NCI-H1694 treated with DMSO at 0.1 percent for 48 hours (cell line): ENCODE data around the gene PSMF1.
"Not testable (repeated sequence)": the region's sequence is repeated elsewhere in the genome, so short reads cannot be mapped to it uniquely, and the experiment has no call there.

Source experiments
- DNase-seq: peaks from one replicate; lab custom pipeline; 2025; lab: John Stamatoyannopoulos, UW

PSMF1 gene

DNA sequence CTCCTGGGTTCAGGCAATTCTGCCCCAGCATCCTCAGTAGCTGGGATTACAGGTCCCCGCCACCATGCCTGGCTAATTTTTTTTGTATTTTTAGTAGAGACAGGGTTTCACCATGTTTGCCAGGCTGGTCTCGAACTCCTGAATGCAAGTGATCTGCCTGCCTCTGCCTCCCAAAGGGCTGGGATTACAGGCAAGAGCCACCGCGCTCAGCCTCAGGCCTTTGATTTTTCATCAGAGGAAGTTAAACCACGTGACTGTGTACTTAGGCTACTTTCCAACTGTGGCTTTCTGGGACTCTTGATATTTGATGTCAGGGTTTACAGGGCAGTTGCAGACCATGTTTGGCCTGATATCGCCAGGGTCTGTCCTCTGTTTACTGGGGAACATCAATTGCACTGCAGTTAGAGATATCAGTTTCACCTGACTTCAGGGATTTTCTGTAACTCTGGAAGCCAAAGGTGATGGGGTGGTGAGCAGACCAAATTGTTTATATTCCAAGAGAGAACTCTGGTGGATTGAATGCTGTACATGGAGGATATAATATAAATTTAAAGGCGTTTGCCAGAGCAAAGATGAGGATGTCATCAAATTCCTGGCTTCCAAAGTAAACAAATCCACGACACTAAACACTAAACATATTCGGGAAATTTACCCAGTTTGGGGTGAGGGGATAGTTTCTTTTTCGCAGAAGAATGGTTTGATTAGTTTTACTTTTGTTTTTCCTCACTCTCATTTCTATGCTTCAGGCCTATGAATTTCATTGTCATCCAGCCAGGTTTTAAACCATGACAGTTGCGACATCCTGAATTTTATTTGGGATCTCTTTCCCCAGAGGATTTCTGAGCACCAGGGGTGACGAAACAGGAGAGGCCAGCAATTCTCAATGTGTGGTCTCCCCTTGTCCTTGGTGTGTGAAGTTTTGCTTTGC lies 4.2 kb downstream of the PSMF1 start:
- no peak for DNase-seq

DNA sequence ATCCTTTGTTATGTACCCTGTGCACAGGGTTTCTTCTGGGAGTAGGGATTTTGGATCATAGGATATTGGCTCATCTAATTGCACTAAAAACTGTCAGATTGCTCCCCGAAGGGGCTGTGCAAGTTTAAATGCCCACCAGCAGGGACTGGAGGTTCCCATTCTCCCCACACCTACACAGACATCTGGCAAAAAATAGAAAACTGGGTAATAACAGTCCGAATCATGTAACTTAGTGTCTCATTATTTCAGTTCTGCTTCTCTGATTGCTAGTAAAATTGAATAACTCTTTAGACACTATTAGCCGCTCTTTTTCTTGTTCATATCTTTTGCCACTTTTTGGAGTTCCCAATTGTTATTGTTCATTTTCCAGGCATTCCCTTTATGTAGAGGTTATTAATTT lies 5.3 kb downstream of the PSMF1 start:
- no peak for DNase-seq

DNA sequence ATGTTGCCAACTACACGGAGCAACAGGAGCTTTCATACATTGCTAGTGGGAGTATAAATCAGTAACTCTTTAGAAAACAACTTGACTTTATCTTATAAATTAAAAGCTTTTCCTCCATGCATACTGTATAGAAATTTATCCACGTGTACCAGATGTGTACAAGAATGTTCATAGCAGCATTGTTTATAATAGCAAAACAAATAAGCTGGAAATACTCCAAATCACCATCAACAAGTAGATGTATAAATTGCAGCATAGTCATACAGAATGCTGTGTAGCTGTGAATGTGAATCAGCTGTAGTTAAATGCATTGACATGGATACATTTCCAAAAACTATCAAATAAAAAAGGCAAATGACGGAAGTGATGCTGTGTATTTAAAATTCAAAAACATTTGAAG lies 6.0 kb downstream of the PSMF1 start:
- DNase-seq: no peak

DNA sequence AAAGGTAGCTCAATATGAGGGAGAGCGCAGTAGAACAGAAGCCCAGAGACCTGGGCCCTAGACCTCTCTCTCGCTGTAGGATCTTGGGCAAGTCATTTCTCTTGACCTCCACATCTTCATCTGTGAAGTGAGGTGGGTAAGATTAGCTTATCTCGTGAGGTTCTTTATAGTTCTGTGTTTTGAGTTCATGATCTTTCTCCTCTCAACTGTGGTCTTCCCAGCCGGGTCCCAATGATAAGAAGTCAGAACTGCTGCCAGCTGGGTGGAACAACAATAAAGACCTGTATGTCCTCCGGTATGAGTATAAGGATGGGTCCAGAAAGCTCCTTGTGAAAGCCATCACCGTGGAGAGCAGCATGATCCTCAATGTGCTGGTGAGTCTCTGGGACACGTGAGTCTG lies 6.9 kb downstream of the PSMF1 start:
- no peak for DNase-seq

DNA sequence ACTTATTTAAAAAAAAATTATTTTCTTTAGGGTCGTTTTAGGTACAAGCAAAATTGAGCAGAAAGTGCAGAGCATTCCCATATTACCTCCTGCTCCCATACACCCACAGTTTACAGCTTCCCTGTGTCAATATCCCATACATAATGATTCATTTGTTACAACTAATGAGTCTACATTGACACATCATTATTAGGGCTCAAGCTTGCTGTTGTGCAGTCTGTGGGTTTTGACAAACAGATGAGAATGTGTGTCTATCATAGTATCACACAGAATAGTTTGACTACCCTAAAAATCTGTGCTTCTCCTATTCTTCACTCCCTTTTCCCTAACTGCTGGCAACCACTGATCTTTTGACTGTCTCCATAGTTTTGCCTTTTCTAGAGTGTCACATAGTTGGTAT lies 9.4 kb downstream of the PSMF1 start:
- no peak for DNase-seq

DNA sequence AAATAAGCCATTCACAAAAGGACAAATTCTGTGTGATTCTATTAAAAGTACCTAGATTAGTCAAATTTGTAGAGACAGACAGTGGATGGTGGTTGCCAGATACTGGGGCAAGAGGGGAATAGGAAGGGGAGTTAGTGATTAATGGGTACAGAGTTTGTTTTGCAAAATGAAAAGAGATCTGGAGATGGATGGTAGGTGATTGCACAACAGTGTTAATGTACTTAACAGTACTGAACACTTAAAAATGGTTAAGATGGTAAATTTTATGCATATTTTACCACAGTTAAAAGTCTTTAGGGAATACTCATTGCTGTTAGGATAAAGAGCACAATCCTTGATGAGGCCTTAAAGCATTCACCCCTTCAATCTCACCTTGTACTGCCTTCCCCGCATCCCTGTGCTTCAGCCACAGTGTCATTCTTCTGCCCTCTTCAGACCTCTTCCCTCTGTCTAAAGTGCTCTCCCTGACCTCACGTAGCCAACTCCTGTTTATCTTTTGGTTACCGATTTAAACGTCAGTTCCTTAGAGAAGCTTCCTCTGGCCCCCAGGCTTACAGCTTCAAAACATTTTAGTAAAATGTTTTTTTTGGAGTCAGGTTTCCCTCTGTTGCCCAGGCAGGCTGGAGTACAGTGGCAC lies 11.8 kb downstream of the PSMF1 start:
- no peak for DNase-seq

DNA sequence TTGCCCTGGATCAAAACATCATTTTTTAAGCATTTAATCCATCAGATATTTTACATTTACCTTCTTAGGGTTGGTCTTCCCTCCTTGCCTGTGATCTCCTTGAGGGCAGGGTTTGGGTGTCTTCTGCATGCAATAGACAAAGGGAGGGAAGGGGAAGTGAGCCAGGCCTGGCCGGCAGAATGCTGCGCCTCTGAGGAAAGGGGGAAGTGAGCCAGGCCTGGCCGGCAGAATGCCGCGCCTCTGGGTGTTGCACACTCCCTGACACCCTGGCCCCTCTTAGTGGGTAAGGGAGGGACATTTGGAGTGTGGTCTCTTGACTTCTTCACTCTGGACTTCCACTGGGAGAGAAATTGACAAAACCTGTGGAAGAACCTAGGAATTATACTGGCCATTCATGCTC lies 12.4 kb downstream of the PSMF1 start:
- no peak for DNase-seq

DNA sequence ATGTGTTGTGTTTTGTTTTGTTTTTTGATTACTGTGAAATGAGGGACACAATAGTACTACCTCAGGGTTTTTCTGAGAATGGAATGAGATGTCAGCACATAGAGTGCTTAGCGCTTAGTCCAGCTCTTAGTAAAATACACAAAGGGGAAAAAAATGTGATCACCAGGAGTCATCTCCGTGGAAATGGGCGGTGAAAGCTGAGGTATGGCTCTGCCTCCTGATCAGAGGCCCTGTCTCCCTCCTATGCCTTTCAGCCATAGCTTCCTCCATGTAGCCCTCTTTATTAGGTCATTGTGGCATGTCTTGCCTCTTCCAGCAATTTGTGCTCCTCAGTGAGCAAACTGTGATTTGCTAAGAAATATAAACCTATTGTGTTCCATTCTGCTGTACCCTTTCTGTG lies 13.0 kb downstream of the PSMF1 start:
- DNase-seq: no peak

DNA sequence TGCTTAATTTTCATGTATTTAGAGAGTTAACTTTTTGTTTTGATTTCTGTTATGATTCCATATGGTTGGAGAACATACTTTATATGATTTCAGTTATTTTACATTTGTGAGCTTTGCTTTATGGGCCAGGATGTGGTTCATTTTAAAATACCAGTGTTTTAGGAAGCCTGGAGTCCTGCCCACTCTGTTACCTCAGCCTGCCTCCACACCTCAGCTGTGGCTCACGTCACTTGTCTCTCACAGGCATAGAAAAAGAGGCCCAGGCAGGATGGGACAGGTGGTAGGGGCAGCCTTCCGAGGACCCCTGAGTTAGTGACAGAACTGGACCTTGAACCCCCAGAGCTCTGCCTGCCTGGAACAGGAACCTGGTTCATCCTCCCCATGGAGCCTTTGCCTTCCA lies 16.0 kb downstream of the PSMF1 start:
- DNase-seq: no peak

DNA sequence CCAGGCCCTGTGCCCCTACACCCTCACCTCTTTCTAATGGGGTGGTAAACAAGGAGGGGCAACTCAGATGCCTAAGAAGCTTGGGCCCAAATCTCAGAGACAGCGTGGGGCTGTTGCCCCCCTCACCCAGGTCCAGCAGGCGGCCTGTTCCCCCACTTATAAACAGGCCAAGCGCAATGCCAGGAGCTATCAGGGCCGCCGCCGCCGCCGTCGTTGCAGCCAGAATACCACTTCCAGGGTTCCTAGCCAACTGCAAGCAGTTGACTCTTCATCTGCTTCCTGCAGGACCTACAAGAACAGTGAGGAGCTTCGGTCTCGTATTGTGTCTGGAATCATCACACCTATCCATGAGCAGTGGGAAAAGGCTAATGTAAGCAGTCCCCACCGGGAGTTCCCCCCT lies 16.4 kb downstream of the PSMF1 start:
- no peak for DNase-seq

DNA sequence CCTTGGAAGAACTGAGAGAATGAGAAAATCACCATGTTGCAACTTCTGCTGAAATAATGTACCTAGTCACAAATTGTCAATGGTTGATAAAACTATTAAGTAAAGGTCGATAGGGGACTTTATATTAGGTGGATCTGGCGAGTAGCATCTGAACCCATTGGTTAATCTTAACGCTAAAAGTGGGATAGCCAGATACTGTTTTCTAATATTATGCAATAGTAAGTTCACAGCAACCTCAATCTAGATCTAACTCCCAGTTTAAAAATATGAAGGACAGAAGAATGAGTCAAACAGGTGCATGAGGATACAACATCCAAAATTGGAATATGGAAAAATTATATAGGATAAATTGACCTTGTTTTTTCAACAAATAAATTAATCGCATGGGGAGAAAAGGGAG lies 18.8 kb downstream of the PSMF1 start:
- no peak for DNase-seq

DNA sequence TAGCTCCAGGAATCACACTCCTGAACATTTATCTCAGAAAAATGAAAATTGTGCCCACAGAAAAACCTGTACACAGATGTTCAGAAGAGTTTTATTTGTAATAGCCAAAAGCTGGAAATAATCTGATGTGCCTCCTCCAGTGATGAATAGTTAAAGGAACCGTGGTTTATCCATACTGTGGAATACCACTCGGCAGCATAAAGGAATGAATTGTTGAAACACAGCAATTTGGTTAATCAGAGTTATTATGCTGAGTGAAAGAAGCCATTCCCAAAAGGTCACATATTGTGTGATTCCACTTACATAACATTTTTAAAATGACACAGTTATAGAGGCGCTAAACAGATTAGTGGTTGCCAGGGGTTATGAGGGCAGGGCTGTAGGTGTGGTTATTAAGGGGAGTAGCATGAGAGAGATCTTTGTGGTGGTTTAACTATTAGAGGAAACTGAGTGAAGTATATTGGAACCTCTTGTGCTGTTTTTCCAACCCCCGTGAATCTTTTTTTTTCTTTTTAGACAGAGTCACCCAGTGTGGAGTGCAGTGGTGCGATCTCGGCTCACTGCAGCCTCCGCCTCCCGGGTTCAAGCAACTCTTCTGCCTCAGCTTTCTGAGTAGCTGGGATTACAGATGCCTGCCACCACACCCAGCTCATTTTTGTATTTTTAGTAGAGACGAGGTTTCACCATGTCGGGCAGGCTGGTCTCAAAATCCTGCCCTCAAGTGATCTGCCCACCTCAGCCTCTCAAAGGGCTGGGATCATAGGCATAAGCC lies 26.2 kb downstream of the PSMF1 start:
- DNase-seq: no peak

DNA sequence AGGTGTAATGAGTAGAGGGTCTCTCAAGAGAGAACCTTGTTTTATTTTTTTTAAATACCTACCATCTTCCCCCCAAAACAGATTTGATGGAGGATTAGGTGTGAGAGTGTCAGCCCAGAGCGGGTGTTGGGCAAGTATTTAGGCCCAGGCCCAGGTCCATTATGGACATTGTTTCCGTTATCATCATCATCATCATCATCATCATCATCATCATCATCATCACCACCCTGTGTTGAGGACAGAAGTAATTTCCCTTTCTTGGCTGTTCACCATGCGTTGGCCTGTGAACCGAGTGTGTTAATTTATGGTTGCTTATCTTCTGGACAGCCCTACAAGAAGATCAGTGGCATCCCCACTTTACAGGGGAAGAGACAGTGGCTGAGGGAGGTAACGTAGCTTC lies 28.6 kb downstream of the PSMF1 start:
- no peak for DNase-seq

DNA sequence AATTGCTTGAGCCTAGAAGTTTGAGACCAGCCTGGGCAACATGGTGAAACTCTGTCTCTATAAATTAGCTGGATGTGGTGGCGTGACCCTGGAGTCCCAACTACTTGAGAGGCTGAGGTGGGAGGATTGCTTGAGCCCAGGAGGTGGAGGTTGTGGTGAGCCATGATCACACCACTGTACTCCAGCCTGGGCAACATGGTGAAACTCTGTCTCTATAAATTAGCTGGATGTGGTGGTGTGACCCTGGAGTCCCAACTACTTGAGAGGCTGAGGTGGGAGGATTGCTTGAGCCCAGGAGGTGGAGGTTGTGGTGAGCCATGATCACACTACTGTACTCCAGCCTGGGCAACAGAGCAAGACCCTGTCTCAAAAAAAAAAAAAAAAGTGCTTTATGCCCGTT lies 31.4 kb downstream of the PSMF1 start:
- DNase-seq: not testable (repeated sequence)

DNA sequence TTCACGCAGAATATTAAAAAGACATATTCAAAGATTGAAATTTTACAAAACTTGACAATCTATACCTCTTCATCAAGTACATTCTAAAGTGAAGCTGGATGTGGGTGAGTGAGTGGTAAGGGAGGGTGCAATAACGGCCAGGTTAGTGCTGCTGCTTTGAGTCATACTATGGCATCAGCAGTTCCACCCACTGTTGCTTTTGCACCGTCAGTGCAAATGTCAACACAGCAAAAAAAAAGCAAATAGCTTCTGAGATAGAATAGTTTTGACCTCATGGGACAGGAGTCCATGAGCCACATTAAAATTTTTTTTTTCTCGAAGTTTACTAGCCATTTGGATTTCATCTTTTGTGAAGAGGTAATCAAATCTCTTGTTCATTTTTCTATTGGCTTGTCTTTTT lies 31.8 kb downstream of the PSMF1 start:
- no peak for DNase-seq

DNA sequence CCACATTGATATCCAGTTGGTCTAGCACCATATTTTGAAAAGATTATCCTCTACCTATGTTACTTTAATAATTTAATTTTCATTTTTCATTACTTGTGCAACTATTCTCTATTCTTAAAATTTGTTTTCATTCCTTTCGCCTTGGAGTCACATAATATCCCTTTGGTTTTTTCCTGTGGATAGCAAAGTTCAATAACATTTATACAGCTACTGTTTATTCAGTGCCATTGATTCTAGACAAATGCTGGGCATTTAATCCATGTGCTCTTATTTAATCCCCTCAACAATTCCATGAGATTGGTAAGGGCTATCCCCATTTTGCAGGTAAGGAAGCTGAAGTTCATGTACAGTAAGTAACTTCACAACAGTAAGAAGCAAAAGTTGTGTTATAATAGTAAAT lies 32.6 kb downstream of the PSMF1 start:
- no peak for DNase-seq

DNA sequence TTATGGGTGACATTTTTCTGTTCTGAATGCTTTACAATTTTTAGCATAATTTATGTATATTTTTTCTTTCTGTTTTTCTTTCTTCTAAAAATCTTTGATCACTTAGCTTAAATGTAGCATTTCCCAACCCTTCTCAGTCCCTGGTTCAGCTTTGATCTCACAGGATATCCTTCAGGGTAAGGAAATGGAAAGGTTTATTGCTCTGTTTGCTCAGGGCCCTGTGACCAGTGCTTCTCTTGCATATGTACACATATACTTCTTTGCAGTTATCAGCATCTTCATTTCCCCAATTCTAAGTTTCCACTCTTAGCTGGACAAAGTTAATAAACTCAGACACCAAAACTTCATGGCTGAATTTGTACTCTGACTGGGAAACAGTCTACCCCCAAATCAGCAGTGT lies 35.8 kb downstream of the PSMF1 start:
- no peak for DNase-seq

DNA sequence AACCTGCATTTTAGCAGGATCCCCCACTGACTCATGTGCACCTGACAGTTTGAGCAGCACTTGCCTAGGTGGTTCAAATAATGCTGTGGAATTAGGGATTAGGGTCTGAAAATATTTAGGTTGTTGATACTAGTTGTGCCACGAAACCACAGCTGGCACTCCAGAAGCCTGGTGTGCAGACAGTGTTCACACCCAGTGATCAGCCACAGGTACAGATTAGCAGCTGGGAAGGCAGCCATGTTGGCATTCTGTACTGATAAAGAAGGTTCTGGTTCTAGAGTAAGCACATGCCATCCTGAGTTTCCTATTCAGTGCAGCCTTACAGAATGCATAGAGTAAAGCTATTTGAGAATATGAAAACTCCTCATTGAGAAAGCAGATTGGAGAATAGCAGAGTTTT lies 36.3 kb downstream of the PSMF1 start:
- DNase-seq: no peak

DNA sequence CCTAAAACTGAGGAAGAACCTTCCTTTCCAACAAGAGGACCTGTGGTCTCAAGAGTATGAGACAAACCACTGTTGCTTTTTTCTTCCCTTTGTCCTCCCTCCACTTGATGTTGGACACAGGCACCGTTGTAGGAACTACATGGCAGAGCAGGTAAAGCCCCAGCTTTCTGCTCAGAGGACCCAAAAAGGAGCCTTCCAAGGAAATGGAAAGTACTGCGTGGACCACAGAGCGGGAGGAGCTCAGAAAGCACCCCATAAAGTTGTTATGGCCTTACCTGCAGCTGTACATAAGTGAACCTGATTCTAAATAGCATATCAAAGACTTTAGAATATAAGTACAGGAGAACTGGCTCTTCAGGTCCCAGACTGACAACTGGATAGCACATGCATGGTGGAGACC lies 36.9 kb downstream of the PSMF1 start:
- no peak for DNase-seq

DNA sequence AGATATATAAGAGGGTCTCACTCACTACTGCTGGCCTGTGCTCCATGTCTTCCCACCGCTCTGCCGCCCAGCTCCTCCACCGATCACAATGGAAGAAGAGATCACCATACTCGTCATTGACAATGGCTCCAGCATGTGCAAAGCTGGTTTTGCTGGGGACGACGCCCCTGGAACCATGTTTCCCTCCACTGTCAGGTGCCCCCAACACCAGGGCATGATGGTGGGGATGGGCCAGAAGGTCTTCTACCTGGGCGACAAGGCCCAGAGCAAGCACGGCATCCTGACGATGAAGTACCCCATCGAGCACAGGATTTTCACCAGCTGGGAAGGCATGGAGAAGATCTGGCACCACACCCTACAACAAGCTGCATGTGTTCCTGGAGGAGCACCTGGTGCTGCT lies 42.1 kb downstream of the PSMF1 start:
- no peak for DNase-seq

DNA sequence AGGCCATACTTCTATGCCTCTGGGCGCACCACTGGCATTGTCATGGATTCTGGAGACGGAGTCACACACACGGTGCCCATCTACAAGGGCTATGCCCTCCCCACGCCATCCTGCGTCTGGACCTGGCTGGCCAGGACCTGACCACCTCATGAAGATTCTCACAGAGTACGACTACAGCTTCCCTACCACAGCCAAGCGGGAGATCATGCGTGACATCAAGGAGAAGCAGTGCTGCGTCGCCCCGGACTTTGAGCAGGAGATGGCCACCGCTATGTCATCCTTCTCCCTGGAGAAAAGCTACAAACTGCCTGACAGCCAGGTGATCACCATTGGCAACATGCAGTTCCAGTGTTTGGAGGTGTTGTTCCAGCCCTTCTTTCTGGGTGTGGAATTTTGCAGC lies 42.6 kb downstream of the PSMF1 start:
- DNase-seq: no peak

DNA sequence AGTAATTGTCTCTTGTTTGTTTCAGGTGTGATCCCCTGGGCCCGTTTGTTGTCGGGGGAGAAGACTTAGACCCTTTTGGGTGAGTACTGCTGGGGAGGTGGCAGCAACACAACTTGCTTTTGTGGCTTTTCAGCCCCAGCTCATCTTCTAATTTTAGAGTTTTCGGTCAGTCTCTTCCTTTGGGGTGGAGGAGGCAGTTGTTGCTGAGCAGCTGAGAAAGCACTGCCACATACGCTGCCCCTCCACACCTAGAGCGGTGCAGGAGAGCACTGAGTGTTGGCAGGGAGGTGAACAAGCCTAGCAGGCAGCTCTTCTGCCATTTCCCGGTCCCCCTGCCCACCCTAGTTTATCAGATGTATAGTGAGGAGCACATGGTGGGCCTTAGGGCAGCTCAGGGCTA lies 44.7 kb downstream of the PSMF1 start:
- DNase-seq: no peak

DNA sequence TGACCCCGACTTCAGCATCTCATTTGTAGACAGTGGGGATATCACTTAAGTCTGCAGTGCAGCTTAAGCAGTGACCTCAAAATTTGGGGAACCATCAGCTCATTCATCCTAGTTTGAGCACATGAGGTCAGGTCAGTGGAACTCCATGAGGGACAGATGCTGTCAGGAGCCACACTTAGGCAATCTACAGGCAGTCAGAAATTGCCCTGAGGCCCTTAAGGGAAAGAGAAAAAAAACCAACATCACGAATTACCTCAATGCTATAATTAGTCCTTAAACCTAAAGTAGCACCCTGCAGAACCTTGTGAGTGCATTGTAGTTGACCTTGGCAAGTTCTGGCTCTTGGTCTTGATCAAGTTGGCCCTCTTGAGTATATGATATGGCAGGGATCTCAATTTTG lies 45.3 kb downstream of the PSMF1 start:
- no peak for DNase-seq
